A549 (cell line): ENCODE measurements around the gene ZSCAN2. TPM values are rescaled to one million over a fixed set of nuclear protein-coding genes. Genes with fewer than 3 reads are reported as not detected.
A peak's percentile ranks its signal among the peaks of the same experiment; 100 is the strongest.

Source experiments
- ATAC-seq, 2 experiments: fragments of 200-7000 bp in 1 of 2; fragments of >200 bp in 1 of 2; cut with Nextera tagmentation in 1 of 2; cut with Tn5 transposase in 1 of 2; 3 replicates each; pipeline versions ENCODE4 v1.8.0 to v1.9.1; 2018 to 2020; ENCODE audit warnings: mild to moderate bottlenecking in 1 of 2, moderate library complexity in 1 of 2
- CTCF ChIA-PET: fragments of 300-600 bp; sonication (Branson Sonifier 250); formaldehyde crosslinking; extraction: SDS; loops from one replicate; lab custom pipeline; 2021; ENCODE audit warnings: antibody characterized with exemption, inconsistent platforms; lab: Yijun Ruan, JAX
- POLR2A ChIA-PET: fragments of 350-600 bp; formaldehyde crosslinking; extraction: SDS; loops from one replicate; lab custom pipeline; 2021; ENCODE audit warnings: antibody characterized with exemption, inconsistent platforms; lab: Yijun Ruan, JAX
- DNase-seq, 2 experiments: peaks; one replicate each; pipeline versions ENCODE4 v3.0.0 to v3.0.0-alpha.2; 2011 to 2016; ENCODE audit warnings: low read depth in 1 of 2, low spot score in 1 of 2
- FAIRE-seq: peaks from 2 replicates; lab custom pipeline; 2011; peaks lifted over from hg19 to GRCh38; lab: Jason Lieb, UNC
- H3K27ac ChIP-seq, 2 experiments: fragments of >200 bp; sonication (Bioruptor Twin); formaldehyde crosslinking; 3 replicates each; pipeline ENCODE4 v1.5.1; 2016 to 2017
- H3K4me1 ChIP-seq: fragments of >200 bp; sonication (Bioruptor Twin); formaldehyde crosslinking; 3 replicates; pipeline ENCODE4 v1.6.1; 2016
- H3K4me2 ChIP-seq: fragments of >200 bp; sonication (Bioruptor Twin); formaldehyde crosslinking; 3 replicates; pipeline ENCODE4 v1.6.1; 2016
- H3K4me3 ChIP-seq: fragments of >200 bp; sonication (Bioruptor Twin); formaldehyde crosslinking; 3 replicates; pipeline ENCODE4 v1.5.1; 2016
- H3K9me3 ChIP-seq: fragments of >200 bp; sonication (Bioruptor Twin); formaldehyde crosslinking; 3 replicates; pipeline ENCODE4 v1.6.1; 2016
- ATOH8 ChIP-seq: fragments of 250-450 bp; sonication (Bioruptor Pico); IDR thresholded peaks from 2 replicates; pipeline ENCODE4 v1.5.0; 2020; ENCODE audit warnings: low read depth, mild to moderate bottlenecking, moderate library complexity
- CBX8 ChIP-seq: fragments of 200-600 bp; sonication (generic); IDR thresholded peaks from 2 replicates; pipeline ENCODE4 v1.6.1; 2016
- CTCF ChIP-seq: fragments of >200 bp; sonication (Bioruptor Twin); formaldehyde crosslinking; IDR thresholded peaks from 3 replicates; pipeline ENCODE4 v1.5.1; 2016
- EHF ChIP-seq: fragments of 250-450 bp; sonication (Bioruptor Pico); IDR thresholded peaks from 2 replicates; pipeline ENCODE4 v1.5.0; 2020; ENCODE audit warnings: mild to moderate bottlenecking
- EP300 ChIP-seq, 2 experiments: fragments of >200 bp; sonication (Bioruptor Twin); formaldehyde crosslinking; IDR thresholded peaks; 2 replicates in 1 of 2; 3 replicates in 1 of 2; pipeline ENCODE4 v1.6.1; 2016 to 2017
- ESRRA ChIP-seq: fragments of 150-350 bp; IDR thresholded peaks from 2 replicates; pipeline ENCODE4 v1.6.1; 2014; ENCODE audit warnings: mild to moderate bottlenecking, low read length, borderline replicate concordance
- HOXA7 ChIP-seq: fragments of 250-450 bp; sonication (Bioruptor Pico); IDR thresholded peaks from 2 replicates; pipeline ENCODE4 v1.5.0; 2020; ENCODE audit warnings: mild to moderate bottlenecking, moderate library complexity
- HOXB13 ChIP-seq: fragments of 250-450 bp; sonication (Bioruptor Pico); IDR thresholded peaks from 2 replicates; pipeline ENCODE4 v1.5.0; 2020; ENCODE audit warnings: low read depth, mild to moderate bottlenecking, moderate library complexity
- HOXB5 ChIP-seq: fragments of 250-450 bp; sonication (Bioruptor Pico); IDR thresholded peaks from 2 replicates; pipeline ENCODE4 v1.5.0; 2020; ENCODE audit warnings: mild to moderate bottlenecking, moderate library complexity
- JUN ChIP-seq, 2 experiments: fragments of >200 bp; sonication (Bioruptor Twin); formaldehyde crosslinking; IDR thresholded peaks; 2 replicates in 1 of 2; 3 replicates in 1 of 2; pipeline ENCODE4 v1.6.1; 2016 to 2017
- JUNB ChIP-seq: fragments of >200 bp; sonication (Bioruptor Twin); formaldehyde crosslinking; IDR thresholded peaks from 2 replicates; pipeline ENCODE4 v1.6.1; 2016
- MAX ChIP-seq: IDR thresholded peaks from 2 replicates; pipeline ENCODE4 v1.6.1; 2012
- MAZ ChIP-seq: fragments of 150-350 bp; IDR thresholded peaks from 2 replicates; pipeline ENCODE4 v1.6.1; 2014; ENCODE audit warnings: antibody characterized with exemption, low read depth, low read length, borderline replicate concordance
- MYC ChIP-seq: IDR thresholded peaks from 2 replicates; pipeline ENCODE4 v1.6.1; 2012; ENCODE audit warnings: mild to moderate bottlenecking, inconsistent platforms, low read length, improper control_type of control experiment, borderline replicate concordance
- NFE2L2 ChIP-seq: fragments of 150-350 bp; conservative IDR thresholded peaks from 2 replicates; pipeline ENCODE4 v1.6.1; 2014; ENCODE audit warnings: low read length
- POLR2A ChIP-seq: IDR thresholded peaks from 2 replicates; pipeline ENCODE4 v1.6.1; 2012; ENCODE audit warnings: mild to moderate bottlenecking, low read length
- RAD21 ChIP-seq, 2 experiments: fragments of >200 bp in 1 of 2; sonication (Bioruptor Twin) in 1 of 2; formaldehyde crosslinking in 1 of 2; IDR thresholded peaks in 1 of 2; conservative IDR thresholded peaks in 1 of 2; 2 replicates in 1 of 2; 3 replicates in 1 of 2; pipeline ENCODE4 v1.6.1; 2012 to 2018; ENCODE audit warnings: inconsistent platforms in 1 of 2
- RARB ChIP-seq: fragments of 250-450 bp; sonication (Bioruptor Pico); IDR thresholded peaks from 2 replicates; pipeline ENCODE4 v1.8.0; 2021; ENCODE audit warnings: mild to moderate bottlenecking, moderate library complexity
- REST ChIP-seq: fragments of 200-600 bp; sonication (generic); IDR thresholded peaks from 2 replicates; pipeline ENCODE4 v1.6.1; 2016; ENCODE audit warnings: antibody characterized with exemption, mild to moderate bottlenecking, moderate library complexity
- RNF2 ChIP-seq: fragments of 200-600 bp; sonication (generic); IDR thresholded peaks from 2 replicates; pipeline ENCODE4 v1.6.1; 2016; ENCODE audit warnings: low read depth, mild to moderate bottlenecking, antibody characterized with exemption, moderate library complexity, borderline replicate concordance
- SMC3 ChIP-seq: fragments of >200 bp; sonication (Bioruptor Twin); formaldehyde crosslinking; IDR thresholded peaks from 3 replicates; pipeline ENCODE4 v1.6.1; 2018; ENCODE audit warnings: inconsistent platforms
- TP53 ChIP-seq: fragments of 250-450 bp; sonication (Bioruptor Pico); IDR thresholded peaks from 2 replicates; pipeline ENCODE4 v1.5.0; 2021; ENCODE audit warnings: mild to moderate bottlenecking, moderate library complexity
- ZC3H11A ChIP-seq: fragments of 450-650 bp; IDR thresholded peaks from 2 replicates; pipeline ENCODE4 v1.6.1; 2014; ENCODE audit warnings: antibody characterized with exemption, mild to moderate bottlenecking
- ZFP36 ChIP-seq: fragments of 450-650 bp; IDR thresholded peaks from 2 replicates; pipeline ENCODE4 v1.6.1; 2014; ENCODE audit warnings: borderline replicate concordance; ENCODE audit not compliant: partially characterized antibody
- ZNF302 ChIP-seq: fragments of 250-450 bp; sonication (Bioruptor Pico); IDR thresholded peaks from 2 replicates; pipeline ENCODE4 v1.9.0; 2021; ENCODE audit warnings: inconsistent platforms, mild to moderate bottlenecking, moderate library complexity
- WGBS: methylation state at CpG from one replicate; pipeline ENCODE4 v1.1.6; 2017; ENCODE audit errors: missing lambda C conversion rate; 5-methylcytosine and 5-hydroxymethylcytosine counted together
- polyA plus RNA-seq, 4 experiments: library from polyadenylated mRNA; depleted of rRNA in 3 of 4; stranded (reverse); fragments of >200 nt; fragmentation: RNase III in 1 of 4; extraction: RNeasy Plus Mini Kit Qiagen cat#74134 plus additional on column Dnase treatment in 1 of 4; gene quantifications; 2 replicates in 3 of 4; 3 replicates in 1 of 4; pipeline ENCODE4 v1.2.3, GENCODE V29; 2011 to 2017

The ZSCAN2 gene
- polyA plus RNA-seq, 2 of the 4 experiments (the other 2 are of a cell fraction), result 16.5 to 17.5 TPM

- no peak for FAIRE-seq
- TF ChIP-seq CBX8 (no peak), REST (no peak), ZFP36 (no peak), HOXA7 (CRISPR knock-in tag) (no peak), HOXB5 (no peak), POLR2A (no peak), TP53 (CRISPR knock-in tag) (no peak), RARB (no peak), MAZ (no peak), JUN (IDR thresholded peaks at IDR 0.05) (no peak), HOXB13 (CRISPR knock-in tag) (no peak), EHF (CRISPR knock-in tag) (no peak), ZC3H11A (no peak), JUNB (no peak), RNF2 (no peak), ESRRA (no peak), ZNF302 (CRISPR knock-in tag) (no peak), NFE2L2 (no peak), EP300 (IDR thresholded peaks at IDR 0.05) (no peak)
- H3K27ac ChIP-seq, result no peak overlapping the region
- CTCF ChIA-PET, result interaction anchor here (0.8 to 4.0 kb wide), 5 partner anchors 9 to 234 kb away, joined by 3 to 31 read pairs (median 8); partner anchors contain the start of gene WDR73
- DNase-seq, result no peak
- H3K9me3 ChIP-seq, result peaks cover 8% of the 10 kb centered on the region; the same call in 2 of the 3 replicates
- no peak for ATAC-seq
- H3K4me1 ChIP-seq, result peaks cover 12% of the 10 kb centered on the region; the same call in 2 of the 3 replicates
- H3K4me3 ChIP-seq, result no peak overlapping the region
- POLR2A ChIA-PET, result no interaction called here
- H3K4me2 ChIP-seq, result no peak overlapping the region
- WGBS, result 36% methylated on average over 3 of the region's 3 CpGs
These were observed 3.5 kb upstream of the ZSCAN2 start for GRCh38 chr15:84597296-84597695.

- no peak for FAIRE-seq
- TF ChIP-seq MYC, result no peak
- TF ChIP-seq, all 56 proteins: peak for 0
- ChIA-PET CTCF (interaction anchor here (0.8 to 4.2 kb wide), 38 partner anchors 7 to 692 kb away, joined by 3 to 57 read pairs (median 5); partner anchors contain the start of genes NMB, SEC11A and WDR73), POLR2A (interaction anchor here (0.6 kb wide), 1 partner anchor 11 kb away, joined by 8 read pairs; no protein-coding TSS in a partner anchor)
- H3K27ac ChIP-seq, result no peak overlapping the region
- 61% methylated on average over 2 of the region's 2 CpGs for WGBS
- peaks cover 4% of the 10 kb centered on the region; the same call in 2 of the 3 replicates for H3K9me3 ChIP-seq
- peaks cover 12% of the 10 kb centered on the region; the same call in 2 of the 3 replicates for H3K4me1 ChIP-seq
- no peak for DNase-seq
- no peak for ATAC-seq
- no peak overlapping the region for H3K4me2 ChIP-seq
- no peak overlapping the region for H3K4me3 ChIP-seq
These were observed 2.6 kb upstream of the ZSCAN2 start for GRCh38 chr15:84598250-84598649.

- 88% methylated on average over 1 of the region's 1 CpG for WGBS
- no peak for FAIRE-seq
- Histone ChIP-seq H3K4me2 (no peak overlapping the region), H3K4me3 (no peak overlapping the region), H3K9me3 (no peaks in the 10 kb centered on the region), H3K4me1 (peaks cover 12% of the 10 kb centered on the region; the same call in 2 of the 3 replicates), H3K27ac (no peak overlapping the region)
- peak; percentile 31 to 49; a peak in 3 of 6 replicates for ATAC-seq
- peak; percentile 78 to 95 for DNase-seq
- TF ChIP-seq SMC3, result peak; percentile 81
- peak; percentile 95 for TF ChIP-seq CTCF
- peak; percentile 91 to 96 for TF ChIP-seq RAD21 (conservative IDR thresholded peaks at IDR 0.05 in 1 of 2, IDR thresholded peaks at IDR 0.05 in 1 of 2)
- 0 out of 2 replicates have a peak, but pooled peaks have one; percentile 30 for TF ChIP-seq MAX
- no peak for TF ChIP-seq RNF2
- no peak for TF ChIP-seq ATOH8 (CRISPR knock-in tag)
- ChIA-PET CTCF (interaction anchor here (0.6 to 4.2 kb wide), 70 partner anchors 8 to 692 kb away, joined by 3 to 57 read pairs (median 4); partner anchors contain the start of genes NMB, SEC11A and WDR73), POLR2A (no interaction called here)
These were observed 1.8 kb upstream of the ZSCAN2 start for GRCh38 chr15:84598993-84599392.
